ENCODE results near the gene CAMK1G. TPM values are rescaled to one million over a fixed set of nuclear protein-coding genes. Genes with fewer than 3 reads are reported as not detected.

CAMK1G gene
- total RNA-seq, 2 donors from 2014 or later = 0.55 to 2.1 TPM

GRCh38 chr1:209601809-209602657 is 18.5 kb downstream of the CAMK1G start:
- WGBS, 2 experiments (ENCODE audit: insufficient coverage in 1 of 2, insufficient read length in 1 of 2) = 51 to 53% methylated on average over 4 to 6 of the region's 6 CpGs
- Mint-ChIP-seq H3K36me3 (ENCODE audit: low read depth) (no peaks in the 10 kb centered on the region), H3K27ac (no peak overlapping the region), H3K4me1 (peaks cover 7% of the 10 kb centered on the region), H3K9me3 (no peaks in the 10 kb centered on the region), H3K4me3 (no peak overlapping the region), H3K27me3 (ENCODE audit: insufficient read depth) (peaks cover 37% of the 10 kb centered on the region)
- H3K4me3 ChIP-seq (ENCODE audit: low read length) = no peak overlapping the region
- peak; percentile 68 for DNase-seq
- peak; percentile 78 for TF ChIP-seq CTCF (conservative IDR thresholded peaks at IDR 0.05)
- no peaks in the 10 kb centered on the region for H3K9me3 ChIP-seq (ENCODE audit: control insufficient read depth, low read length)
- H3K4me1 ChIP-seq (ENCODE audit: control insufficient read depth, insufficient read depth, low read length) = no peaks in the 10 kb centered on the region
- peaks cover 44% of the 10 kb centered on the region for H3K27me3 ChIP-seq (ENCODE audit: control insufficient read depth, insufficient read depth, low read length, poor library complexity, severe bottlenecking)
- H3K27ac ChIP-seq (ENCODE audit: low read depth, low read length) = no peak overlapping the region
- H3K36me3 ChIP-seq (ENCODE audit: control insufficient read depth, insufficient read depth, low read length) = no peaks in the 10 kb centered on the region
- no peak overlapping the region for H3K9ac ChIP-seq (ENCODE audit: extremely low read depth, low read length, poor library complexity, severe bottlenecking)

- DNase-seq = no peak
- no peak overlapping the region for H3K4me3 ChIP-seq (ENCODE audit: low read length)
- no peak overlapping the region for H3K4me3 Mint-ChIP-seq
- no peaks in the 10 kb centered on the region for H3K9me3 Mint-ChIP-seq
- no peak overlapping the region for H3K27ac Mint-ChIP-seq
- no peak overlapping the region for H3K27ac ChIP-seq (ENCODE audit: low read depth, low read length)
- peaks cover 54% of the 10 kb centered on the region for H3K27me3 ChIP-seq (ENCODE audit: control insufficient read depth, insufficient read depth, low read length, poor library complexity, severe bottlenecking)
- WGBS, 2 experiments (ENCODE audit: insufficient coverage in 1 of 2, insufficient read length in 1 of 2) = 80 to 88% methylated on average over 3 to 5 of the region's 5 CpGs
- peaks cover 32% of the 10 kb centered on the region for H3K27me3 Mint-ChIP-seq (ENCODE audit: insufficient read depth)
- peak; percentile 45 for TF ChIP-seq CTCF (conservative IDR thresholded peaks at IDR 0.05)
- peaks cover 7% of the 10 kb centered on the region for H3K4me1 Mint-ChIP-seq
- H3K9me3 ChIP-seq (ENCODE audit: control insufficient read depth, low read length) = no peaks in the 10 kb centered on the region
- no peaks in the 10 kb centered on the region for H3K36me3 Mint-ChIP-seq (ENCODE audit: low read depth)
- no peaks in the 10 kb centered on the region for H3K36me3 ChIP-seq (ENCODE audit: control insufficient read depth, insufficient read depth, low read length)
- no peak overlapping the region for H3K9ac ChIP-seq (ENCODE audit: extremely low read depth, low read length, poor library complexity, severe bottlenecking)
- no peaks in the 10 kb centered on the region for H3K4me1 ChIP-seq (ENCODE audit: control insufficient read depth, insufficient read depth, low read length)
Observed at GRCh38 chr1:209603877-209604276, 20.4 kb downstream of the CAMK1G start.

- H3K9ac ChIP-seq (ENCODE audit: extremely low read depth, low read length, poor library complexity, severe bottlenecking) = no peak overlapping the region
- no peak overlapping the region for H3K27ac Mint-ChIP-seq
- no peak overlapping the region for H3K4me3 Mint-ChIP-seq
- H3K4me1 Mint-ChIP-seq = peaks cover 7% of the 10 kb centered on the region
- H3K27me3 ChIP-seq (ENCODE audit: control insufficient read depth, insufficient read depth, low read length, poor library complexity, severe bottlenecking) = peaks cover 37% of the 10 kb centered on the region
- peaks cover 22% of the 10 kb centered on the region for H3K27me3 Mint-ChIP-seq (ENCODE audit: insufficient read depth)
- no peaks in the 10 kb centered on the region for H3K36me3 Mint-ChIP-seq (ENCODE audit: low read depth)
- no peak overlapping the region for H3K27ac ChIP-seq (ENCODE audit: low read depth, low read length)
- H3K4me1 ChIP-seq (ENCODE audit: control insufficient read depth, insufficient read depth, low read length) = no peaks in the 10 kb centered on the region
- TF ChIP-seq CTCF (conservative IDR thresholded peaks at IDR 0.05) = no peak
- 77 to 83% methylated on average over 1 of the region's 1 CpG for WGBS, 2 experiments (ENCODE audit: insufficient coverage in 1 of 2, insufficient read length in 1 of 2)
- H3K36me3 ChIP-seq (ENCODE audit: control insufficient read depth, insufficient read depth, low read length) = no peaks in the 10 kb centered on the region
- H3K4me3 ChIP-seq (ENCODE audit: low read length) = no peak overlapping the region
- H3K9me3 ChIP-seq (ENCODE audit: control insufficient read depth, low read length) = no peaks in the 10 kb centered on the region
- DNase-seq = no peak
- H3K9me3 Mint-ChIP-seq = no peaks in the 10 kb centered on the region
Observed at GRCh38 chr1:209607102-209607794, 23.7 kb downstream of the CAMK1G start.
